ENCODE data around the gene ARIH2.

GRCh38 chr3:49017229-49017970 is 98.8 kb downstream of the ARIH2 start:
- TF ChIP-seq CTCF (IDR thresholded peaks at IDR 0.05; ENCODE audit: insufficient read depth, low read length, poor library complexity, severe bottlenecking) (no peak), EZH2phosphoT487 (conservative IDR thresholded peaks at IDR 0.05; ENCODE audit: low read length) (no peak)
